Stomach (tissue), 4 donors: ENCODE results near the gene NR1I3.

Experiments
- EP300 ChIP-seq: sonication (generic); formaldehyde crosslinking; IDR thresholded peaks from one replicate; pipeline ENCODE4 v1.6.1; 2017; ENCODE audit warnings: antibody characterized with exemption
- POLR2A ChIP-seq, 4 donors: fragments of 450-650 bp; IDR thresholded peaks; one replicate each; pipeline ENCODE4 v1.6.1; 2016; ENCODE audit warnings: antibody characterized with exemption in 4 of 4, control low read depth in 2 of 4, mild to moderate bottlenecking in 1 of 4, moderate library complexity in 1 of 4
- TF ChIP-seq, protein P1 (sequence below), 7 experiments: fragments of 450-650 bp in 4 of 7; fragments of 200-600 bp in 3 of 7; sonication (generic) in 3 of 7; IDR thresholded peaks; one replicate each; pipeline ENCODE4 v1.5.1; 2016 to 2019; ENCODE audit warnings: antibody characterized with exemption in 7 of 7, control low read depth in 2 of 7, mild to moderate bottlenecking in 1 of 7

GRCh38 chr1:161233102-161233501, 4.9 kb downstream of the NR1I3 start:
- TF ChIP-seq, protein P1, sequence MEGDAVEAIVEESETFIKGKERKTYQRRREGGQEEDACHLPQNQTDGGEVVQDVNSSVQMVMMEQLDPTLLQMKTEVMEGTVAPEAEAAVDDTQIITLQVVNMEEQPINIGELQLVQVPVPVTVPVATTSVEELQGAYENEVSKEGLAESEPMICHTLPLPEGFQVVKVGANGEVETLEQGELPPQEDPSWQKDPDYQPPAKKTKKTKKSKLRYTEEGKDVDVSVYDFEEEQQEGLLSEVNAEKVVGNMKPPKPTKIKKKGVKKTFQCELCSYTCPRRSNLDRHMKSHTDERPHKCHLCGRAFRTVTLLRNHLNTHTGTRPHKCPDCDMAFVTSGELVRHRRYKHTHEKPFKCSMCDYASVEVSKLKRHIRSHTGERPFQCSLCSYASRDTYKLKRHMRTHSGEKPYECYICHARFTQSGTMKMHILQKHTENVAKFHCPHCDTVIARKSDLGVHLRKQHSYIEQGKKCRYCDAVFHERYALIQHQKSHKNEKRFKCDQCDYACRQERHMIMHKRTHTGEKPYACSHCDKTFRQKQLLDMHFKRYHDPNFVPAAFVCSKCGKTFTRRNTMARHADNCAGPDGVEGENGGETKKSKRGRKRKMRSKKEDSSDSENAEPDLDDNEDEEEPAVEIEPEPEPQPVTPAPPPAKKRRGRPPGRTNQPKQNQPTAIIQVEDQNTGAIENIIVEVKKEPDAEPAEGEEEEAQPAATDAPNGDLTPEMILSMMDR (IDR thresholded peaks at IDR 0.05) = no peak
- no peak for TF ChIP-seq POLR2A (IDR thresholded peaks at IDR 0.05)
- TF ChIP-seq EP300 = no peak
